CD4-positive, alpha-beta T cell treated with Interferon gamma for 1 hour (primary cell): ENCODE results near the gene NASP.
A peak's percentile ranks its signal among the peaks of the same experiment; 100 is the strongest.
"Not testable (repeated sequence)": the region's sequence is repeated elsewhere in the genome, so short reads cannot be mapped to it uniquely, and the experiment has no call there.

Experiments used
- DNase-seq: peaks from one replicate; pipeline ENCODE4 v3.0.0-alpha.2; 2020

Gene NASP

GRCh38 chr1:45573231-45573804, 10.5 kb upstream of the NASP start:
- DNase-seq = no peak

- DNase-seq = no peak
Measured at GRCh38 chr1:45574105-45574626, 9.7 kb upstream of the NASP start.

- DNase-seq = peak; percentile 97
Measured at GRCh38 chr1:45583264-45583665, 576 bp upstream of the NASP start.

- DNase-seq = peak; percentile 81
Measured at GRCh38 chr1:45584351-45585109, 689 bp downstream of the NASP start.

GRCh38 chr1:45585110-45585426, 1.2 kb downstream of the NASP start:
- no peak for DNase-seq

- no peak for DNase-seq
Measured at GRCh38 chr1:45585496-45586075, 1.7 kb downstream of the NASP start.

GRCh38 chr1:45586769-45587168, 2.9 kb downstream of the NASP start:
- no peak for DNase-seq

GRCh38 chr1:45589861-45590260, 6.0 kb downstream of the NASP start:
- DNase-seq = no peak

GRCh38 chr1:45594412-45594811, 10.6 kb downstream of the NASP start:
- DNase-seq = no peak

GRCh38 chr1:45596765-45597164, 12.9 kb downstream of the NASP start:
- not testable (repeated sequence) for DNase-seq

GRCh38 chr1:45604239-45604638, 20.4 kb downstream of the NASP start:
- DNase-seq = no peak

- peak; percentile 9 for DNase-seq
Measured at GRCh38 chr1:45607404-45608074, 23.7 kb downstream of the NASP start.

- peak; percentile 33 for DNase-seq
Measured at GRCh38 chr1:45608175-45609156, 24.6 kb downstream of the NASP start.

GRCh38 chr1:45610589-45611226, 26.9 kb downstream of the NASP start:
- DNase-seq = no peak

GRCh38 chr1:45612941-45613579, 29.2 kb downstream of the NASP start:
- DNase-seq = no peak

- DNase-seq = no peak
Measured at GRCh38 chr1:45615885-45616284, 32.0 kb downstream of the NASP start.

GRCh38 chr1:45617618-45618017, 33.8 kb downstream of the NASP start:
- no peak for DNase-seq

- no peak for DNase-seq
Measured at GRCh38 chr1:45619149-45619921, 35.5 kb downstream of the NASP start.

GRCh38 chr1:45620588-45621500, 37.0 kb downstream of the NASP start:
- no peak for DNase-seq

- DNase-seq = no peak
Measured at GRCh38 chr1:45621501-45621836, 37.6 kb downstream of the NASP start.
